IMR-90 (cell line): ENCODE measurements around the gene PRSS50. TPM values are rescaled to one million over a fixed set of nuclear protein-coding genes. Genes with fewer than 3 reads are reported as not detected.

ENCODE experiments used
- ATAC-seq: fragments of 200-7000 bp; cut with Tn5 transposase; 2 replicates; pipeline ENCODE4 v1.9.1; 2020; ENCODE audit warnings: low read depth, mild to moderate bottlenecking, moderate library complexity
- BruUV-seq: library from RNA; stranded (reverse); fragments of 400-500 nt; replicated peaks from 2 replicates; lab custom pipeline; 2021; lab: Mats Ljungman, UMichigan
- CTCF ChIA-PET: fragments of 300-600 bp; formaldehyde crosslinking; extraction: SDS; loops from one replicate; lab custom pipeline; 2021; ENCODE audit warnings: antibody characterized with exemption; lab: Yijun Ruan, JAX
- POLR2A ChIA-PET: fragments of 300-600 bp; sonication (Branson Sonifier 250); formaldehyde crosslinking; loops from one replicate; lab custom pipeline; 2022; ENCODE audit warnings: antibody characterized with exemption; ENCODE audit not compliant: unreplicated experiment; lab: Charles Lee
- DNase-seq: peaks from one replicate; pipeline ENCODE4 v3.0.0; 2013
- H2AFZ ChIP-seq: replicated peaks from 2 replicates; pipeline ENCODE3; 2013; ENCODE audit warnings: low read length, mild to moderate bottlenecking; ENCODE audit not compliant: poor library complexity
- H2AK5ac ChIP-seq: 2 replicates; pipeline ENCODE4 v1.6.1; 2013; ENCODE audit warnings: low read depth, low read length, inconsistent platforms
- H2AK9ac ChIP-seq: replicated peaks from 2 replicates; pipeline ENCODE3; 2013; ENCODE audit warnings: mild to moderate bottlenecking, low read depth, low read length, moderate library complexity; ENCODE audit not compliant: poor library complexity
- H2BK120ac ChIP-seq: 2 replicates; pipeline ENCODE4 v1.6.1; 2013; ENCODE audit warnings: low read depth, low read length, inconsistent platforms
- H2BK15ac ChIP-seq: 3 replicates; pipeline ENCODE4 v1.6.1; 2013; ENCODE audit warnings: low read depth, low read length, inconsistent platforms
- H2BK20ac ChIP-seq: 2 replicates; pipeline ENCODE4 v1.6.1; 2013; ENCODE audit warnings: low read depth, mild to moderate bottlenecking, inconsistent platforms, low read length, moderate library complexity
- H2BK5ac ChIP-seq: 2 replicates; pipeline ENCODE4 v1.6.1; 2013; ENCODE audit warnings: mild to moderate bottlenecking, low read depth, low read length, inconsistent platforms; ENCODE audit not compliant: poor library complexity, severe bottlenecking
- H3K14ac ChIP-seq: replicated peaks from 2 replicates; pipeline ENCODE4 v1.6.1; 2013; ENCODE audit warnings: low read depth, low read length, inconsistent platforms
- H3K18ac ChIP-seq: 2 replicates; pipeline ENCODE4 v1.6.1; 2013; ENCODE audit warnings: low read depth, low read length, control low read depth
- H3K23ac ChIP-seq: 2 replicates; pipeline ENCODE4 v1.6.1; 2013; ENCODE audit warnings: low read depth, low read length, inconsistent platforms
- H3K27ac ChIP-seq: 2 replicates; pipeline ENCODE4 v1.5.1; 2013; ENCODE audit warnings: mild to moderate bottlenecking, control low read depth, low read length; ENCODE audit not compliant: insufficient read depth
- H3K27me3 ChIP-seq: 2 replicates; pipeline ENCODE4 v1.6.1; 2013; ENCODE audit warnings: low read length; ENCODE audit not compliant: control insufficient read depth, insufficient read depth
- H3K36me3 ChIP-seq: 2 replicates; pipeline ENCODE4 v1.6.1; 2013; ENCODE audit warnings: low read length, mixed read lengths; ENCODE audit not compliant: control insufficient read depth, insufficient read depth
- H3K4ac ChIP-seq: 2 replicates; pipeline ENCODE4 v1.6.1; 2013; ENCODE audit warnings: low read depth, low read length, inconsistent platforms
- H3K4me1 ChIP-seq: 2 replicates; pipeline ENCODE4 v1.6.1; 2013; ENCODE audit warnings: low read length, mixed read lengths; ENCODE audit not compliant: control insufficient read depth, insufficient read depth
- H3K4me2 ChIP-seq: 2 replicates; pipeline ENCODE4 v1.6.1; 2013; ENCODE audit warnings: low read depth, mild to moderate bottlenecking, control low read depth, low read length, moderate library complexity
- H3K4me3 ChIP-seq: 2 replicates; pipeline ENCODE4 v1.5.1; 2013; ENCODE audit warnings: low read depth, mild to moderate bottlenecking, control low read depth, low read length, moderate library complexity; ENCODE audit not compliant: insufficient read depth
- H3K56ac ChIP-seq: 2 replicates; pipeline ENCODE4 v1.6.1; 2013; ENCODE audit warnings: low read length, inconsistent platforms; ENCODE audit not compliant: insufficient read depth; ENCODE audit errors: extremely low read depth
- H3K79me1 ChIP-seq, 2 experiments: 2 replicates each; pipeline ENCODE4 v1.6.1; 2013; ENCODE audit warnings: low read length in 2 of 2, inconsistent platforms in 1 of 2, low read depth in 1 of 2
- H3K9ac ChIP-seq: 2 replicates; pipeline ENCODE4 v1.6.1; 2013; ENCODE audit warnings: low read depth, low read length, control low read depth
- H3K9me1 ChIP-seq: 2 replicates; pipeline ENCODE4 v1.6.1; 2013; ENCODE audit warnings: low read length, inconsistent platforms; ENCODE audit not compliant: insufficient read depth
- H3K9me3 ChIP-seq: 2 replicates; pipeline ENCODE4 v1.6.1; 2013; ENCODE audit warnings: low read length; ENCODE audit not compliant: control insufficient read depth, insufficient read depth
- H4K20me1 ChIP-seq: 2 replicates; pipeline ENCODE4 v1.6.1; 2013; ENCODE audit warnings: low read length, inconsistent platforms; ENCODE audit not compliant: insufficient read depth
- H4K5ac ChIP-seq: 2 replicates; pipeline ENCODE4 v1.6.1; 2013; ENCODE audit warnings: mild to moderate bottlenecking, low read depth, low read length, control low read depth
- H4K8ac ChIP-seq, 2 experiments: 2 replicates each; pipeline ENCODE4 v1.6.1; 2013; ENCODE audit warnings: low read depth in 2 of 2, low read length in 2 of 2, control low read depth in 1 of 2, inconsistent platforms in 1 of 2
- H4K91ac ChIP-seq: 2 replicates; pipeline ENCODE4 v1.6.1; 2013; ENCODE audit warnings: low read depth, low read length, inconsistent platforms; ENCODE audit not compliant: insufficient read depth
- BHLHE40 ChIP-seq: fragments of 150-350 bp; IDR thresholded peaks from 2 replicates; pipeline ENCODE4 v1.6.1; 2016; ENCODE audit warnings: mild to moderate bottlenecking, low read depth, low read length
- CEBPB ChIP-seq: IDR thresholded peaks from 2 replicates; pipeline ENCODE4 v1.6.1; 2012; ENCODE audit warnings: low read depth, low read length, improper control_type of control experiment
- CHD1 ChIP-seq: IDR thresholded peaks from 2 replicates; pipeline ENCODE4 v1.6.1; 2012; ENCODE audit warnings: low read depth, low read length, improper control_type of control experiment
- CTCF ChIP-seq: conservative IDR thresholded peaks from 2 replicates; pipeline ENCODE4 v1.5.1; 2012; ENCODE audit warnings: mild to moderate bottlenecking, low read depth, low read length, improper control_type of control experiment
- ELK1 ChIP-seq: fragments of 150-350 bp; IDR thresholded peaks from 2 replicates; pipeline ENCODE4 v1.6.1; 2016; ENCODE audit warnings: low read depth, mild to moderate bottlenecking, low read length, moderate library complexity, borderline replicate concordance
- FOS ChIP-seq: fragments of 150-350 bp; IDR thresholded peaks from 2 replicates; pipeline ENCODE4 v1.6.1; 2016; ENCODE audit warnings: low read depth, low read length
- MAFK ChIP-seq: IDR thresholded peaks from 2 replicates; pipeline ENCODE4 v1.6.1; 2012; ENCODE audit warnings: low read depth, low read length, improper control_type of control experiment
- MAZ ChIP-seq: IDR thresholded peaks from 2 replicates; pipeline ENCODE4 v1.6.1; 2012; ENCODE audit warnings: low read depth, mild to moderate bottlenecking, low read length, improper control_type of control experiment, moderate library complexity, borderline replicate concordance
- MXI1 ChIP-seq: IDR thresholded peaks from 2 replicates; pipeline ENCODE4 v1.6.1; 2012; ENCODE audit warnings: low read depth, mild to moderate bottlenecking, low read length, moderate library complexity, borderline replicate concordance
- NFE2L2 ChIP-seq: fragments of 150-350 bp; IDR thresholded peaks from 2 replicates; pipeline ENCODE4 v1.6.1; 2016; ENCODE audit warnings: low read depth, mild to moderate bottlenecking, low read length
- POLR2A ChIP-seq: IDR thresholded peaks from 2 replicates; pipeline ENCODE4 v1.6.1; 2012; ENCODE audit warnings: mild to moderate bottlenecking, low read depth, low read length
- RAD21 ChIP-seq: IDR thresholded peaks from 2 replicates; pipeline ENCODE4 v1.6.1; 2012; ENCODE audit warnings: low read length, improper control_type of control experiment
- RCOR1 ChIP-seq: IDR thresholded peaks from 2 replicates; pipeline ENCODE4 v1.6.1; 2012; ENCODE audit warnings: mild to moderate bottlenecking, low read length, improper control_type of control experiment; ENCODE audit not compliant: insufficient replicate concordance
- RFX5 ChIP-seq: IDR thresholded peaks from 2 replicates; pipeline ENCODE4 v1.8.0; 2012; ENCODE audit warnings: low read depth, mild to moderate bottlenecking, low read length, moderate library complexity
- SMC3 ChIP-seq: fragments of 150-350 bp; IDR thresholded peaks from 2 replicates; pipeline ENCODE4 v1.6.1; 2016; ENCODE audit warnings: low read depth, mild to moderate bottlenecking, antibody characterized with exemption, low read length, moderate library complexity
- USF2 ChIP-seq: fragments of 150-350 bp; IDR thresholded peaks from 2 replicates; pipeline ENCODE4 v1.6.1; 2017; ENCODE audit warnings: mild to moderate bottlenecking, antibody characterized with exemption, low read length, low read depth
- WGBS, 2 experiments: methylation state at CpG; one replicate each; pipeline versions ENCODE4 v1.1.5 to v1.1.7; 2013; ENCODE audit warnings: missing lambda C conversion rate in 2 of 2; ENCODE audit not compliant: insufficient read length in 1 of 2; ENCODE audit errors: extremely low coverage in 2 of 2; 5-methylcytosine and 5-hydroxymethylcytosine counted together
- dilution Hi-C: fragments of 300-500 bp; cut with HindIII; formaldehyde crosslinking; loops from one replicate; pipeline ENCODE4 v1.14.3; 2018; ENCODE audit warnings: low sequenced_read_pairs; ENCODE audit not compliant: unreplicated experiment
- in situ Hi-C: fragments of 300-500 bp; cut with MboI; formaldehyde crosslinking; loops from 3 replicates; pipeline ENCODE4 v1.14.3; 2019; ENCODE audit warnings: low sequenced_read_pairs, inconsistent platforms, mixed read lengths
- intact Hi-C: fragments of 100-400 bp; cut with micrococcal nuclease; formaldehyde crosslinking; loops from 2 replicates; pipeline ENCODE4 v1.10.0; 2022
- polyA plus RNA-seq, 3 experiments: library from polyadenylated mRNA; depleted of rRNA; stranded (reverse); fragments of >200 nt; gene quantifications; 2 replicates each; pipeline ENCODE4 v1.2.3, GENCODE V29; 2012; ENCODE audit warnings: low replicate concordance in 1 of 3
- total RNA-seq: library from RNA; depleted of rRNA; stranded (reverse); fragments of >200 nt; gene quantifications from 2 replicates; pipeline ENCODE4 v1.2.3, GENCODE V29; 2012

The PRSS50 gene
- total and polyA plus RNA-seq, 2 of the 4 experiments (the other 2 are of a cell fraction) = not detected

GRCh38 chr3:46709721-46710120 lies 7.9 kb downstream of the PRSS50 start:
- Histone ChIP-seq H2BK20ac (no peak overlapping the region), H3K79me1 (no peaks in the 10 kb centered on the region), H3K56ac (no peak overlapping the region), H4K5ac (no peak overlapping the region), H3K14ac (no peak overlapping the region), H3K4me2 (no peak overlapping the region), H3K4me1 (peaks cover 3% of the 10 kb centered on the region; the same call in 1 of the 2 replicates), H3K9ac (no peak overlapping the region), H3K27ac (no peak overlapping the region), H2AK9ac (no peak overlapping the region), H3K23ac (no peak overlapping the region), H2BK15ac (no peak overlapping the region), H3K4me3 (no peak overlapping the region), H3K27me3 (peaks cover 16% of the 10 kb centered on the region; the same call in 1 of the 2 replicates), H2BK5ac (no peak overlapping the region), H2AK5ac (no peak overlapping the region), H3K9me1 (no peaks in the 10 kb centered on the region; the same call in 1 of the 2 replicates), H3K36me3 (no peaks in the 10 kb centered on the region), H3K9me3 (no peaks in the 10 kb centered on the region), H4K8ac (no peak overlapping the region), H3K4ac (no peak overlapping the region), H4K20me1 (peaks cover 3% of the 10 kb centered on the region; the same call in 1 of the 2 replicates), H3K18ac (no peak overlapping the region), H4K91ac (no peak overlapping the region), H2AFZ (no peak overlapping the region), H2BK120ac (no peak overlapping the region)
- no TSS peak for BruUV-seq
- dilution Hi-C loops = no loop called here
- 100% methylated on average over 2 of the region's 6 CpGs; no CpG with 5 or more reads in 1 of the 2 experiments for WGBS, 2 experiments
- ATAC-seq (no peak), DNase-seq (no peak)
- POLR2A ChIA-PET = no interaction called here
- CTCF ChIA-PET = no interaction called here
- no peak for TF ChIP-seq SMC3
- TF ChIP-seq NFE2L2 = no peak
- TF ChIP-seq CEBPB = no peak
- TF ChIP-seq CTCF = no peak
- TF ChIP-seq CHD1 = no peak
- no peak for TF ChIP-seq USF2
- TF ChIP-seq FOS = no peak
- no peak for TF ChIP-seq POLR2A
- TF ChIP-seq MXI1 = no peak
- TF ChIP-seq MAFK = no peak
- TF ChIP-seq ELK1 = no peak
- no peak for TF ChIP-seq MAZ
- no peak for TF ChIP-seq RAD21
- TF ChIP-seq BHLHE40 = no peak
- no peak for TF ChIP-seq RCOR1
- TF ChIP-seq RFX5 = no peak
- in situ Hi-C loops = loop anchor here (25.0 kb wide), 1 partner anchor 653 kb away; no protein-coding TSS in a partner anchor
- intact Hi-C loops = no loop called here
